Thoracic aorta (tissue), 2 donors: Measurements from ENCODE around the gene AJM1. TPM values are rescaled to one million over a fixed set of nuclear protein-coding genes. Genes with fewer than 3 reads are reported as not detected.

Source experiments
- ATAC-seq: fragments of 150-250 bp; one replicate; pipeline ENCODE4 v1.8.0; 2017; ENCODE audit warnings: low read depth; ENCODE audit not compliant: insufficient number of reproducible peaks, low FRiP score
- DNase-seq: peaks from one replicate; pipeline ENCODE4 v3.0.0-alpha.2; 2020; ENCODE audit warnings: low spot score
- H3K27ac ChIP-seq, 2 donors: fragments of 200-600 bp; sonication (generic); 1 replicate in 1 of 2; 2 replicates in 1 of 2; pipeline ENCODE4 v1.5.1; 2016; ENCODE audit warnings: mild to moderate bottlenecking in 2 of 2, moderate library complexity in 2 of 2
- H3K27me3 ChIP-seq: fragments of 200-600 bp; sonication (generic); replicated peaks from 2 replicates; pipeline ENCODE4 v1.6.0; 2016; ENCODE audit warnings: mild to moderate bottlenecking; ENCODE audit not compliant: insufficient read depth
- H3K36me3 ChIP-seq: fragments of 200-600 bp; sonication (generic); one replicate; pipeline ENCODE4 v1.5.1; 2016
- H3K4me1 ChIP-seq, 2 donors: fragments of 200-600 bp; sonication (generic); 1 replicate in 1 of 2; 2 replicates in 1 of 2; pipeline versions ENCODE4 v1.5.1 to v1.6.0; 2016; ENCODE audit warnings: low read depth in 2 of 2, mild to moderate bottlenecking in 1 of 2; ENCODE audit not compliant: control insufficient read depth in 1 of 2
- H3K4me3 ChIP-seq: fragments of 200-600 bp; sonication (generic); 2 replicates; pipeline ENCODE4 v1.5.1; 2016; ENCODE audit warnings: mild to moderate bottlenecking
- H3K9me3 ChIP-seq: fragments of 200-600 bp; sonication (generic); 2 replicates; pipeline ENCODE4 v1.5.1; 2016
- total RNA-seq, 2 donors: library from RNA; depleted of rRNA; stranded (reverse); fragments of >200 nt; gene quantifications; one replicate each; pipeline versions ENCODE4 v1.1.0 to v1.2.3, GENCODE V29; 2016
- TF ChIP-seq, protein P1 (sequence below): fragments of 200-600 bp; sonication (generic); IDR thresholded peaks from one replicate; pipeline ENCODE4 v1.5.1; 2019; ENCODE audit warnings: antibody characterized with exemption

AJM1 gene
- total RNA-seq, 2 donors from 2014 or later = 7.3 to 9.2 TPM

DNA sequence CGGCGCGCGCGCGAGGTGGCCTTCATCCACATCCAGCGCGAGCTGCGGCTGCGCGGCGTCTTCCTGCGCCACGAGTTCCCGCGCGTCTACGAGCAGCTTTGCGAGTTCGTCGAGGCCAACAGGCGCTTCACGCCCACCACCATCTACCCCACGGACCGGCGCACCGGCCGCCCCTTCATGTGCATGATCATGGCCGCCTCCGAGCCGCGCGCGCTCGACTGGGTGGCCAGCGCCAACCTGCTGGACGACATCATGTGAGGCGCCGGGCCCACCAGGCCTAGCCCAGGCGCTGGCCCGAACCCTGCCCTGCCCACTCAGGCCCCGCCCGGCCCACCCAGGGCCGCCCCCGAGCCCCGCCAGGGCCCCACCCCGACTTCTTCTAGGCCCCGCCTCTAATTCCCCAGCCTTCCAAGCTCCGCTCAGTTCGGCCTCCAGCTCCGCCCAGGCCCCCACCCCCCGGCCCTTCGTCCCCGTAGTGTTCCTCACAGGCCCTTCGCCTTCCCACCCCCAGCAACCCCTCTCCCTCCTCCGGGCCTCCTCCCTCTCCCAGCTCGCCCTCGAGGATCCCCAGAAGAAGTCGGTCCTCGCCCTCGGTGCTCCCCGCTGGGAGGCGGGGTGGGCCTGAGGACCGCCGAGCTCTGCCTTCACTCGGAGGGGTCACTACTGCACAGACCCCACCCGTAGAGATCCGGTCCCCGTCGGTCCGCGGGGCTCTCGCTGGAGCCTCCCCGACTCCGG lies 5.0 kb downstream of the AJM1 start:
- H3K27ac ChIP-seq = peak overlapping the region in 1 of 2 donors; percentile 83
- no peak for ATAC-seq
- no peak for DNase-seq
- H3K36me3 ChIP-seq = no peaks in the 10 kb centered on the region
- TF ChIP-seq, protein P1, sequence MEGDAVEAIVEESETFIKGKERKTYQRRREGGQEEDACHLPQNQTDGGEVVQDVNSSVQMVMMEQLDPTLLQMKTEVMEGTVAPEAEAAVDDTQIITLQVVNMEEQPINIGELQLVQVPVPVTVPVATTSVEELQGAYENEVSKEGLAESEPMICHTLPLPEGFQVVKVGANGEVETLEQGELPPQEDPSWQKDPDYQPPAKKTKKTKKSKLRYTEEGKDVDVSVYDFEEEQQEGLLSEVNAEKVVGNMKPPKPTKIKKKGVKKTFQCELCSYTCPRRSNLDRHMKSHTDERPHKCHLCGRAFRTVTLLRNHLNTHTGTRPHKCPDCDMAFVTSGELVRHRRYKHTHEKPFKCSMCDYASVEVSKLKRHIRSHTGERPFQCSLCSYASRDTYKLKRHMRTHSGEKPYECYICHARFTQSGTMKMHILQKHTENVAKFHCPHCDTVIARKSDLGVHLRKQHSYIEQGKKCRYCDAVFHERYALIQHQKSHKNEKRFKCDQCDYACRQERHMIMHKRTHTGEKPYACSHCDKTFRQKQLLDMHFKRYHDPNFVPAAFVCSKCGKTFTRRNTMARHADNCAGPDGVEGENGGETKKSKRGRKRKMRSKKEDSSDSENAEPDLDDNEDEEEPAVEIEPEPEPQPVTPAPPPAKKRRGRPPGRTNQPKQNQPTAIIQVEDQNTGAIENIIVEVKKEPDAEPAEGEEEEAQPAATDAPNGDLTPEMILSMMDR = no peak
- H3K27me3 ChIP-seq = peaks cover 7% of the 10 kb centered on the region
- H3K4me1 ChIP-seq = peaks cover 17 to 56% of the 10 kb centered on the region in 2 donors
- H3K4me3 ChIP-seq = peak overlapping the region; percentile 99
- no peaks in the 10 kb centered on the region for H3K9me3 ChIP-seq

DNA sequence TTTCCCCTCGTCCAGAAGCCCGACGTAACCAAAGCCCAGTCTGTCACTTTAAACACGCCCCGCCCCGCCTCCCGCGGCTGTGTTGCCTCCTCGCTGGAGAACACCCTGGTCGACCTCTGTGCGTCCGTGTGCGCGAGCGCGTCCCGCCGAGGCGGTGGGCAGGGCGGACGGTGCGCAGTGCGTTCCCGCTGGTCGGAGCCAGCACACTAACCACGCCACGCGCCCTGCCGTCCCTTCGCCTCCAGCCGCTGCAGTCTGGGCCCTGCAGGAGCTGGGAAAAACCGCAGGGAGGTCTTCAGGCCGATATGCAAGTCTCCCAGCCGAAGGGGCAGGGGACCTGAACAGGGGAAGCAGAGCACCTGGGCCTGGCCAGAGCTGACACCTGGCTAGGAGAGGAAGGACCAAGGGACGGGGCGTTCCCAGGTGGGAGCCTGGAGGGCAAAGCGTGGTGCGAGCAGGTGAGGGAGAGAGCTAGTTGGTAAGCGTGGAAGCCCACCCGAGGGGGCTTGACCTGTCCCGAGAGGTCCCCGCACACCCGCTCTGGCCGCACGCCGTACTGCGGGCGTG lies 5.6 kb downstream of the AJM1 start:
- Histone ChIP-seq H3K36me3 (no peaks in the 10 kb centered on the region), H3K27me3 (peaks cover 7% of the 10 kb centered on the region), H3K4me3 (peak overlapping the region; percentile 99), H3K9me3 (no peaks in the 10 kb centered on the region), H3K4me1 (peaks cover 17 to 51% of the 10 kb centered on the region in 2 donors), H3K27ac (peak overlapping the region; percentile 80 to 83)
- TF ChIP-seq, protein P1 = no peak
- peak; percentile 56 for DNase-seq
- no peak for ATAC-seq

DNA sequence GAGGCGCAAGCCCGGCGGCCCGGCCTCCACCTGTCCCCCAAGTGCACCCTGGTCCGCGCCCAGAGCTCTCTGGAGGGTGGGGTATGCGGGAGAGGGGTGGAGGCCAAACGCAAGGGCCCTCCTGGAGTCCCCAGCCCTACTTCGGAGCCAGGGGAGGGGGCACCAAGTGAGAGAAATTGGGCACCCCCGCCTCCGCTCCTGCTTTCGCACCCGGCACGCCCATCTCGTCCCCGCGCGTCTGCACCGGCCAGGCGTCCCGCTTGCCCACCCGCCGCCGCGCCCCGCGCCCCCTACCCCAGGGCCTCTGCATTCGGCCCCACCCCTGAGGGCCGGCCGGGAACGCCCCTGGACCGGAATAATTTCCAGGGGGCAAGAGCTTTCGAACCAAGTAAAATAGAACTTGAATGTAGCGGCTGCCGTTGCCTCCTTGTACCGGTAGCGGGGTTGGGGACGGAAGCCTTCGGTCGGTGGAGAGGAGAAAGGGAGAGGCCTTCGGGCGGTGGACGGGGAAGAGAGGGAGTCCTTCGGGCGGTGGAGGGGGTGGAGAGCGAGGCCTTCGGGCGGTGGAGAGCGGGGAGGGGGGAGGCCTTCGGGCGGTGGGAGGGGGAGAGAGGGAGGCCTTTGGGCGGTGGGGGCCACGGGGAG lies 6.2 kb downstream of the AJM1 start:
- ATAC-seq = peak; percentile 8
- Histone ChIP-seq H3K4me1 (peaks cover 11 to 45% of the 10 kb centered on the region in 2 donors), H3K4me3 (peak overlapping the region; percentile 99), H3K27me3 (peaks cover 7% of the 10 kb centered on the region), H3K36me3 (no peaks in the 10 kb centered on the region), H3K27ac (peak overlapping the region; percentile 80 to 83), H3K9me3 (no peaks in the 10 kb centered on the region)
- TF ChIP-seq, protein P1 = peak; percentile 3
- DNase-seq = no peak

DNA sequence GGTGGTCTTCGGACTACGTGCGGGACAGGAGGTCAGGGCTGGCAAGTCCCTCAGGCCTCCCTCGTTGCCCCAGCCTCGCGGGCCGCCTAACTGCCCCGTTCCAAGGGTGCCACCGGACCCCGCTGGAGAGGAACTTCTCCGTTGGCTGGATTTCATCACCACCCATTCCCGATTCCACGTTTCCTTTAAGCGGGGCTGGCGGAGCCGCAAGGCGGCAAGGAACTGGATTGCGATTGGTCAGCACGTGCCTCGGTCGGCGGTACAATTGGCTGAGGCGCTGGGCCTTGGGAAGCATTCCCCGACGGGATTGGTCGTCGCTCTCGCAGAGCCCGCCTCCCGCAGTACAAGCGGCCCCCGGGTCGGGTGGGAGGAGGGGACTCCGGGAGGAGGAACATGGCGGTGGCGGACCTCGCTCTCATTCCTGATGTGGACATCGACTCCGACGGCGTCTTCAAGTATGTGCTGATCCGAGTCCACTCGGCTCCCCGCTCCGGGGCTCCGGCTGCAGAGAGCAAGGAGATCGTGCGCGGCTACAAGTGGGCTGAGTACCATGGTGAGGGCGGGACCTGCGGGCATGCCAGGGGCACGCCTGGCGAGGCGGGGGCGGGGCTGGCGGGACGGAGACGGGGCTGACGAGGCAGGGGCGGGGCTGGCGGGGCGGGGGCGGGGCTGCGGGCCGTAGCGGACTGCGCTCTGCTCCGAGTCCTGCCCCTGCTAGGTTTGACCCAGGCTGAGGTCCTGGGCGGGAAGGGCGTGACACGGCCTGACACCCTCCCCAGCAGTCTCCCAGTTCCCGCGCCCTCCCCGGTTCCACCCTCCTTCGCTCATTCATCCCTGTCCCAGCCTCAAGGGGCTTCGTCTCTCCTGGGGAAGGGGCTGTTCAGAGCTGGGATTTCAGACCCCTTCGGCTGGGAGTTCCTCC lies 7.0 kb downstream of the AJM1 start, which contains the start of gene PHPT1:
Gene PHPT1 (plus strand): TSS at position 372 of the 922 bp plus-strand sequence. CDS start 22 bp downstream, at position 394.
- ATAC-seq = peak; percentile 92
- Histone ChIP-seq H3K9me3 (no peaks in the 10 kb centered on the region), H3K4me3 (peak within 1 kb of the TSS; percentile 99), H3K27ac (peak within 1 kb of the TSS; percentile 80 to 83), H3K27me3 (peaks cover 3% of the 10 kb centered on the region), H3K36me3 (no peaks in the 10 kb centered on the region), H3K4me1 (peaks cover 7 to 37% of the 10 kb centered on the region in 2 donors)
- TF ChIP-seq, protein P1 = no peak
- peak; percentile 95 for DNase-seq
